WTC11 (cell line): ENCODE measurements around the gene CTTNBP2.

Source experiments
- ATF3 ChIP-seq: sonication (generic); formaldehyde crosslinking; conservative IDR thresholded peaks from 2 replicates; pipeline ENCODE4 v1.8.1; 2022; ENCODE audit warnings: mild to moderate bottlenecking, missing genetic modification reagents
- MYBL2 ChIP-seq: sonication (generic); formaldehyde crosslinking; IDR thresholded peaks from 2 replicates; pipeline ENCODE4 v1.8.1; 2023; ENCODE audit warnings: mild to moderate bottlenecking, moderate library complexity, missing genetic modification reagents
- NFYB ChIP-seq: sonication (generic); formaldehyde crosslinking; conservative IDR thresholded peaks from 2 replicates; pipeline ENCODE4 v1.8.0; 2022; ENCODE audit warnings: low read depth, missing genetic modification reagents
- TEAD4 ChIP-seq: sonication (generic); formaldehyde crosslinking; IDR thresholded peaks from 2 replicates; pipeline ENCODE4 v1.8.0; 2022; ENCODE audit warnings: mild to moderate bottlenecking, missing genetic modification reagents
- USF2 ChIP-seq: sonication (generic); formaldehyde crosslinking; IDR thresholded peaks from 2 replicates; pipeline ENCODE4 v1.8.1; 2023; ENCODE audit warnings: mild to moderate bottlenecking, missing genetic modification reagents, moderate library complexity
- TF ChIP-seq, protein P1 (sequence below): fragments of 200-600 bp; IDR thresholded peaks from 2 replicates; pipeline ENCODE4 v1.8.0; 2022; ENCODE audit warnings: antibody characterized with exemption
- TF ChIP-seq, protein P2 (sequence below): sonication (generic); formaldehyde crosslinking; IDR thresholded peaks from 2 replicates; pipeline ENCODE4 v1.8.0; 2023; ENCODE audit warnings: missing genetic modification reagents, mild to moderate bottlenecking, borderline replicate concordance

DNA sequence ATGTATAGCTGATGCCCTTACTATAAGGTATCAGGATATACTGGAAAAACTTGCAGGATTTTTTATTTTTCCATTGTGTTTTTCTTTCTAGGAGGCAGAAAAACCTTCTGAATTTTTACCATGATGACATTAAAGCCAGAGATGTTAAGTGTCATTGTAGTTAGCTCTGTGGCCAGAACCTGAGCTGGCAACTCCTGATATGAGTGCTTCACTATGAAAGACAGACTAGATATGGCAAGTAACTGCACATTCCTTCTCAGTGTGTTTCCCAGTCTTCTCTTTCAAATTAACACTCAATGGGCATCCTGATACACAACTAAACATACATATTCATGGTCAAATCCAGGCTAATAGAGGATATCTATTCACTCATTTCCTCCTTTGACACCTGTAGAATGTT, 166.2 kb downstream of the CTTNBP2 start:
- TF ChIP-seq, protein P1, sequence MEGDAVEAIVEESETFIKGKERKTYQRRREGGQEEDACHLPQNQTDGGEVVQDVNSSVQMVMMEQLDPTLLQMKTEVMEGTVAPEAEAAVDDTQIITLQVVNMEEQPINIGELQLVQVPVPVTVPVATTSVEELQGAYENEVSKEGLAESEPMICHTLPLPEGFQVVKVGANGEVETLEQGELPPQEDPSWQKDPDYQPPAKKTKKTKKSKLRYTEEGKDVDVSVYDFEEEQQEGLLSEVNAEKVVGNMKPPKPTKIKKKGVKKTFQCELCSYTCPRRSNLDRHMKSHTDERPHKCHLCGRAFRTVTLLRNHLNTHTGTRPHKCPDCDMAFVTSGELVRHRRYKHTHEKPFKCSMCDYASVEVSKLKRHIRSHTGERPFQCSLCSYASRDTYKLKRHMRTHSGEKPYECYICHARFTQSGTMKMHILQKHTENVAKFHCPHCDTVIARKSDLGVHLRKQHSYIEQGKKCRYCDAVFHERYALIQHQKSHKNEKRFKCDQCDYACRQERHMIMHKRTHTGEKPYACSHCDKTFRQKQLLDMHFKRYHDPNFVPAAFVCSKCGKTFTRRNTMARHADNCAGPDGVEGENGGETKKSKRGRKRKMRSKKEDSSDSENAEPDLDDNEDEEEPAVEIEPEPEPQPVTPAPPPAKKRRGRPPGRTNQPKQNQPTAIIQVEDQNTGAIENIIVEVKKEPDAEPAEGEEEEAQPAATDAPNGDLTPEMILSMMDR = no peak
- TF ChIP-seq MYBL2 (CRISPR knock-in tag) (no peak), NFYB (CRISPR knock-in tag) (no peak), ATF3 (no peak), TEAD4 (CRISPR knock-in tag) (no peak), USF2 (CRISPR knock-in tag) (no peak)
- TF ChIP-seq, protein P2, sequence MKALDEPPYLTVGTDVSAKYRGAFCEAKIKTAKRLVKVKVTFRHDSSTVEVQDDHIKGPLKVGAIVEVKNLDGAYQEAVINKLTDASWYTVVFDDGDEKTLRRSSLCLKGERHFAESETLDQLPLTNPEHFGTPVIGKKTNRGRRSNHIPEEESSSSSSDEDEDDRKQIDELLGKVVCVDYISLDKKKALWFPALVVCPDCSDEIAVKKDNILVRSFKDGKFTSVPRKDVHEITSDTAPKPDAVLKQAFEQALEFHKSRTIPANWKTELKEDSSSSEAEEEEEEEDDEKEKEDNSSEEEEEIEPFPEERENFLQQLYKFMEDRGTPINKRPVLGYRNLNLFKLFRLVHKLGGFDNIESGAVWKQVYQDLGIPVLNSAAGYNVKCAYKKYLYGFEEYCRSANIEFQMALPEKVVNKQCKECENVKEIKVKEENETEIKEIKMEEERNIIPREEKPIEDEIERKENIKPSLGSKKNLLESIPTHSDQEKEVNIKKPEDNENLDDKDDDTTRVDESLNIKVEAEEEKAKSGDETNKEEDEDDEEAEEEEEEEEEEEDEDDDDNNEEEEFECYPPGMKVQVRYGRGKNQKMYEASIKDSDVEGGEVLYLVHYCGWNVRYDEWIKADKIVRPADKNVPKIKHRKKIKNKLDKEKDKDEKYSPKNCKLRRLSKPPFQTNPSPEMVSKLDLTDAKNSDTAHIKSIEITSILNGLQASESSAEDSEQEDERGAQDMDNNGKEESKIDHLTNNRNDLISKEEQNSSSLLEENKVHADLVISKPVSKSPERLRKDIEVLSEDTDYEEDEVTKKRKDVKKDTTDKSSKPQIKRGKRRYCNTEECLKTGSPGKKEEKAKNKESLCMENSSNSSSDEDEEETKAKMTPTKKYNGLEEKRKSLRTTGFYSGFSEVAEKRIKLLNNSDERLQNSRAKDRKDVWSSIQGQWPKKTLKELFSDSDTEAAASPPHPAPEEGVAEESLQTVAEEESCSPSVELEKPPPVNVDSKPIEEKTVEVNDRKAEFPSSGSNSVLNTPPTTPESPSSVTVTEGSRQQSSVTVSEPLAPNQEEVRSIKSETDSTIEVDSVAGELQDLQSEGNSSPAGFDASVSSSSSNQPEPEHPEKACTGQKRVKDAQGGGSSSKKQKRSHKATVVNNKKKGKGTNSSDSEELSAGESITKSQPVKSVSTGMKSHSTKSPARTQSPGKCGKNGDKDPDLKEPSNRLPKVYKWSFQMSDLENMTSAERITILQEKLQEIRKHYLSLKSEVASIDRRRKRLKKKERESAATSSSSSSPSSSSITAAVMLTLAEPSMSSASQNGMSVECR = no peak
